GM19025 (cell line): ENCODE results near the gene PTPRZ1.

Experiments used
- ATAC-seq: cut with Tn5 transposase; IDR thresholded peaks from one replicate; pipeline ENCODE4 v1.9.1; 2021; ENCODE audit warnings: mild to moderate bottlenecking, low read depth, moderate library complexity; ENCODE audit not compliant: unreplicated experiment

The PTPRZ1 gene

DNA sequence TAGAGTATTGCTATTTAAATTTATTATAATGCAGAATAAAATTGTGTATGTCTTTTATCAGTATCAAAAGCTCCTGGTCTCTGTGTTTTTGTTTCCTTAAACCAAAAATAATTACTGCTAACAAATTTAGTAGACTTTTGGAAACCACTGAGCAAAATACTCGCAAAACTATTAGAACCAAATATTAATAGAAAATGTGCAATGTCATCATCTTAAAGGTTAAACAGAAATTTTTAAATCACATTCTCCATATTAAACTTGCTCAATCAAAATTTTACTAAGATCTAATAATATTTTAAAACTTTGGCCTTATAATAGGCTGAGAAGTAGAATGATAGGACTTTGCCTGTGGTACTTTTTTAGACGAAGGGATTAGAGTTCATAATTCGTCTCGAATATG is 222.7 kb downstream of the PTPRZ1 start:
- no peak for ATAC-seq

DNA sequence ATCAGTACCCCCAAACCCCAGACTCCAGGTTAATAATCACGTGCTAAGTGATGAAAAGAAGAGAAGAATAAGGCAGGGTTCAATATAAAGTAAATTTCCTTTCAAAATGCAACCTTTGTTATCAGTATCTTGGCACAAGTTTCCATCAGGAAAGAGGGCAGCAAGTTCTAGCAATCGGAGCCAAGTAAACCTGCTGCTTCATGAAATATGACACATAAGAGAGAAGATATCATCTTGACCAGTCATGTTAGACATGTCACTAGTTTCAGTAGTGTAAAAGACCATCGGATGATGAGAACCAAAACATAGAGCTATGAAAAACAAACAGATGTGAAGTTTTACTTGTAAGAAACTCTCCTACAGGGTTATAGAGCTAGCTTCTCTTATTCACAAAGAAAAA is 227.1 kb downstream of the PTPRZ1 start:
- no peak for ATAC-seq

DNA sequence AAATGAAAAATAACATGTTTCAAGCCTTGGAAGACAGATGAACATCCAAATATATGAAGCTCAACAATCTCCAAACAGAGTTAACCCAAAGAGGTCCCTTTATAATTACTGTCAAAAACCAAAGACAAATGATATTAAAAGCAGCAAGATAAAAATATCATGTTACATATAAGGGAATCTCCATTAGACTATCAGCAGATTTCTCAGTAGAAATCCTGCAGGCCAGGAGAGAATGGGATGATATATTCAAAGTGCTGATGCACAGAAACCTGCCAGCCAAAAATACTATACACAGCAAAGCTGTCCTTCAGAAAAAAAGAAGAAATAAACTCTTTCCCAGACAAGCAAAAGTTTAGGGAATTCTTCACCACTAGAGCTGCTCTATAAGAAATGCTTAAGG is 230.1 kb downstream of the PTPRZ1 start:
- ATAC-seq = no peak
